NCI-H146 treated with DMSO at 0.1 percent for 48 hours (cell line): ENCODE results near the gene CLDND2.

Experiments
- DNase-seq: peaks from one replicate; lab custom pipeline; 2025; ENCODE audit not compliant: unreplicated experiment; lab: John Stamatoyannopoulos, UW

Gene CLDND2

DNA sequence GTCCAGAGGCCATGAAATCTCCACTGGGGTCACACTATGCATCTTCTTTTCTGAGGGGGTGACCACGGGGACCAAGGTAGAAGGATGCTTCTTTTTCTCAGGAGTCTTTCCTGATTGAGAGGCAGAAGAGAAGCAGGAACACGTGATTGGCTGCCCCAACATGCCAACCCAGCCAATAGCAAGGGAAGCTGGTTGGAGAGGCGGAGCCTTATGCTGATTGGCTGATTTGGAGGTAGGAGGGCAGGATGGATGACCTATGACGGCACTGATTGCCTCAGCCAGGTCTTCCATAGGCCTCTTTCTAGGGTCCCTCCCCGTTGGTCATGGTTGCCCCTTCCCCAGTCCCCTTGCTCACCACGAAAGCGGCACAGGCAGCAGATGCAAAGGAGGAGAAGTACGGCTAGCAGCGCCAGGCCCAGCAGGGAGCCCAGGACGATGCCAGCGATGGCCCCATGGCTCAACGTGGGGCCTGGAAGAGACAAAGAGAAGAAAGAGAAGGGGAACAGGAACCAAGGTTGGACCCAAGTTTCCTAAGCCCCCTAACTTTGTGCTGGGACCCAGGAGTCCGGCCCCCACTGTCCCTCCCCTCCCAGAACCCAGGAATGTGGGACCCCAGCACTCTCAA lies 34.9 kb downstream of the CLDND2 start:
- no peak for DNase-seq

- no peak for DNase-seq
Measured at GRCh38 chr19:51331716-51332115, 37.1 kb downstream of the CLDND2 start.

- DNase-seq = no peak
Measured at GRCh38 chr19:51331193-51331592, 37.6 kb downstream of the CLDND2 start.

GRCh38 chr19:51330366-51330765 lies 38.4 kb downstream of the CLDND2 start:
- DNase-seq = no peak

DNA sequence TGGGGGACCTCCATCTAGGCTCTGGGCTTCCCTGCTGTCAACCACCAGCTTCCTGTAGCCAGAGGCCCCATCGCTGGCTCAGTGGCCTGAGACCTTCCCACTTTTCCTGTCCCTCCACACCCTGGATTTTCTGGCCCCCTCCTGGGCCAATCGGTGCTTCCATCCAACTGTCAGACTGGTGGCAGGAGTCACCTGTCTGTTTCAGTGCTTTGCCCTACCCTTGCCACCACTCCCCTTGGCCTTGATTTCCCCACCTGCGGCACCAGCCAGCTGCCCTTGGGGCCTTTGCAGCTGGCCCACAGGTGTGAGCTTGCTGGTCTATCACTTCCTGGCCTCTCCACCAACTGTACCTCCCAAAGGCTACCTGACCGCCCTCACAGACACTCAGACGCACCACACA lies 39.4 kb downstream of the CLDND2 start:
- DNase-seq = no peak

DNA sequence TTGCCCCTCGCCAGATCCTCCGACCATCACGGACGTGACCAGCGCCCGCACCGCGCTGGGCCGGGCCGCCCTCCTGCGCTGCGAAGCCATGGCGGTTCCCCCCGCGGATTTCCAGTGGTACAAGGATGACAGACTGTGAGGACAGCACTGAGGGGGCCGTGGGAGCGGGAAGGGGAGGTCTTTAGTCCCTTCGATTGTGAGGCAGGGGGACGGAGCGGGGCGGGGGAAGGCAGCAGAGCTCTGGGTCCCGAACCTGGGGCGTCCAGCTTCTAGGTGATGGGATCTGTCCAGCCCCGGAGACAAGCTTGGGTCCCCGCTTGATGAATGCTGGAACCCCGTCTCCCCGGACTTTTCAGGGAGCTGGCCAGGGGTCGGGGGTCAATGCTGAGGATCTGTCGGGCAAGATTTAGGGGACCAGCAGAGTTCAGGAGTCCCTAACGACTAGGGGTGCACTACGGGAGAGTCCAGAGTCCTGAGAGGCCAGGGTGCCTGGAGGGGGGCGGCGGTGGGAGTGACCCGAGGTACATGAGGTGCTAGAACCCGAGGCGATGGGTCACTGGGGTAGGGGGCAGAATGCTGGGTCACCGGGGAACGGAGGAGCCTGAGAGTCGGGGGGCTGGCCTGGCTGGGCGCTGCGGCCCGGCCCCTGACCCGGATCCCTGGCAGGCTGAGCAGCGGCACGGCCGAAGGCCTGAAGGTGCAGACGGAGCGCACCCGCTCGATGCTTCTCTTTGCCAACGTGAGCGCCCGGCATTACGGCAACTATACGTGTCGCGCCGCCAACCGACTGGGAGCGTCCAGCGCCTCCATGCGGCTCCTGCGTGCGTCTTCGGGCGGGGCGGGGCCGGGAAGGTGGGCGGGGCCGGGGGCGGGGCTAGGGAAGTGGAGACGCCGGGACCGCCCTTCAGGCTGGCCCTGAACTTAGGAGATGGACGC lies 41.5 kb downstream of the CLDND2 start:
- DNase-seq = no peak

DNA sequence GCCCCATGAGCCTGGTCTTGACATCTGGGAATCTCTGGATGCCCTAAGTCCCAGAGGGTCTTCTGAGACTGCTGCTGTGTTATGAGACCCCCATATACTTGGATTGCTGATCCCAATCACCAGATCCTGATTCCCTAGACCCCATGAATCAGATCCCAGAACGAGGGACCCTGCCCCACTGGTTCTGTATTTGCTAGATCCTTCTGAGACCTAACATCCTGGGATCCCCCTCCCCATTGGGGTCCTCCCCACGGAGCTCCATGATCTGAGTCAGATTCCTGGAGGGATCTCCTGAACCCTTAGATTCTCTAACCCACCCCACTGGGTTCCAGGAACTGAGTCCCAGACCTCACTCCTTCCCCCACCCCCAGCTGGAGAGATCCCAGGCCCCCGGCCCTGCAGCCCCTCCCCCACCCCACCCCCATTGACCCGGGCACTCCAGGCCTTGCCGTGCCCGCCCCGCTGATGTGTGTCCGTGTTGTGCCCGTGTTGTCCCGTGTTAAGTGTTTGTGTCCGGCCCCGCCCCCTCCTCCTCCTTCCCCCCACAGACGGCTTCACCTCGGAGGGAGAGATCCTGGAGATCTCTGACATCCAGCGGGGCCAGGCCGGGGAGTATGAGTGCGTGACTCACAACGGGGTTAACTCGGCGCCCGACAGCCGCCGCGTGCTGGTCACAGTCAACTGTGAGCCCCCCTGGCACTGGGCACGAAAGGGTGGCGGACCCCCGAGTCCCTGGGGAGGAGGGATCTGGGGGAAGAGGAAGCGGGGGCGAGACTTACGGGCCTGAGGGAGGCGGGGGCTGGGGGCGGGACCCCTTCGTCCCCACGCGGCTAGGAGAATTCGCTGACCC lies 42.4 kb downstream of the CLDND2 start:
- no peak for DNase-seq

DNA sequence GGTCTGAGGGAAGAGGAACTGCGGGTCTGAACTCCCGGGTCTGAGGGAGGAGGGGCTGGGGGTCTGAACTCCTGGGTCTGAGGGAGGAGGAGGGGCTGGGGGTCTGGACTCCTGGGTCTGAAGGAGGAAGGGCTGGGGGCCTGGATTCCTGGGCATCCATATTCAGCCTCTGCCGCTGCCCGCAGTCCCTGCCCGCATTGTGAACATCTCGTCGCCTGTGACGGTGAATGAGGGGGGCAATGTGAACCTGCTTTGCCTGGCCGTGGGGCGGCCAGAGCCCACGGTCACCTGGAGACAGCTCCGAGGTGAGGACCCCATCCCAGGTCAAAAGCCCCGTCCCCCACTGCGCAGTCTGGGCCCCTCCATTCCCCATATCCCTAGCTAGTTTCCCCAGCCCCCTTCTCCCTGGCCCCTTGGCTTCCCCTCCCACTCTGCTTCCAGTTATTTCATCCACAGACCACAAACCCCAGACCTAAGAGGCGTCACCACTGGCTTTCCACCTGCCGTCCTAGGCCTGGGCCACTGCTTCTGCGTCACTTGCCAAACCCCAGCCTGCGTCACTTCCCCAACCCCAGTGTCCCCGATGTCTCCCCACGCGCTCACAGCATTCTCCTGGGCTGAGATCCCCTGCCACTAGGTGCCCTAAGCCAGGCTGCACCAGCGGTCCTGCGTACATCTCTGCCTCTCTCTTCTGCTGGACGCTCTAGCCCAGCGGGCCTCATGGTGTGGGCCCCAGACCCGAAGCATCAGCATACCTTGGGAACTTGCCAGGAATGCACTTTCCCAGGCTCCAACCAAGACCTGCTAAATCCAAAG lies 43.4 kb downstream of the CLDND2 start:
- no peak for DNase-seq

- no peak for DNase-seq
Measured at GRCh38 chr19:51324167-51324481, 44.7 kb downstream of the CLDND2 start.

GRCh38 chr19:51323481-51324166 lies 45.2 kb downstream of the CLDND2 start:
- no peak for DNase-seq

- no peak for DNase-seq
Measured at GRCh38 chr19:51321799-51322198, 47.0 kb downstream of the CLDND2 start.

- no peak for DNase-seq
Measured at GRCh38 chr19:51320280-51320657, 48.5 kb downstream of the CLDND2 start.

DNA sequence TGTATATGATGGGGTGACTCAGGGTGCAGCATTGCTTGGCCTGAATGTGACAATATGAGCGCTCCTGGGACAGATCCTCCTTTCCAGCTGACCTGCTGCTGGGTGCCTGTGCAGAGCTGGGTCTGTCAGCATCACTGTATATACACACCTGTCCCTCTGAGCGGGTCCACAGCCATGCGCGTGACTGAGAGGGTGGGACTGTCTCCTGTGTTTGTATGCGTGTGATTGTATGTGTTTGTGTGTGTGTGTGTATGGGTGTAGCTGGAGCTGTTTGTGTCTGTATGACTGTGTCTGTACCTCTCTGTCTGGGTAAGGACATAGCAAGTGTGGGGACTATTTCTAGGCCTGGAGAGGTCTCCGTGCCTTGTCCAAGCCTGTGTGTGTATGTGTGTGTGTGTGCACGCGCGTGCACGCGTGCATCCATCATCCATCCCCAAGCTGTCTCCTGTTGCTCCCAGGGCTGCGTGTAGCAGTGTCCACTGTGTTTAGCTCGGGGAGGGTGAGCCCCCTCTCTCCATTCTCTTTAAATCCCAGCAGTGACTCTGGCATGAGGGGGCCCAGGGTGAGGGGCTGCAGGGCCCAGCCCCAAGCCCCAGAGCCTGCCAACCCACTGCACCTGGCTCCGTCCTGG lies 49.0 kb downstream of the CLDND2 start:
- no peak for DNase-seq

- no peak for DNase-seq
Measured at GRCh38 chr19:51318687-51319648, 49.8 kb downstream of the CLDND2 start.

DNA sequence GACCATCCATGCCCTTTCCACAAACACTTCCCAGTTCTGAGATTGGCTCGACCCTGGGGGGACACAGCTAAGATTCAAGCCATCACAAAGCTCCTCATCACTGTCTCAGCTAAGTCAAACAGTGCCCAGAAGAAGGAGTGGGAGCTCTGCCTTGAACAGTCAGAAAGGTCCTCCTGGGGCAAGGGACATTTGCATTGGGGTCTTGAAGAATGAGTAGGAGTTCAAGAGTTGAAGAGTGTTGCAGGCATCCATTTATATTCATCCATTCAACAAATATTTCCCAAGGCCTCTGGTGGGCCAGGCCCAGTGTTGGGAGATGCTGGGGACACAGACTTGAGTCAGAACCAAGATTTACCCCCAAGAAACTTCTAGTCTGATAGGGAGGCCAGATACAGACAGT lies 50.8 kb downstream of the CLDND2 start:
- no peak for DNase-seq

GRCh38 chr19:51317376-51317775 lies 51.4 kb downstream of the CLDND2 start:
- no peak for DNase-seq
